DND-41 (cell line): ENCODE data around the gene VANGL2.

Experiments used
- EZH2 ChIP-seq: IDR thresholded peaks from 3 replicates; pipeline ENCODE4 v1.6.1; 2012; ENCODE audit warnings: borderline replicate concordance, low read depth, mild to moderate bottlenecking, moderate library complexity, low read length, inconsistent platforms; ENCODE audit not compliant: severe bottlenecking
- TF ChIP-seq, protein P1 (sequence below): IDR thresholded peaks from 2 replicates; pipeline ENCODE4 v1.5.1; 2012; ENCODE audit warnings: borderline replicate concordance, low read length, moderate library complexity, mild to moderate bottlenecking; ENCODE audit not compliant: poor library complexity, severe bottlenecking; ENCODE audit errors: extremely low read depth

- TF ChIP-seq, protein P1, sequence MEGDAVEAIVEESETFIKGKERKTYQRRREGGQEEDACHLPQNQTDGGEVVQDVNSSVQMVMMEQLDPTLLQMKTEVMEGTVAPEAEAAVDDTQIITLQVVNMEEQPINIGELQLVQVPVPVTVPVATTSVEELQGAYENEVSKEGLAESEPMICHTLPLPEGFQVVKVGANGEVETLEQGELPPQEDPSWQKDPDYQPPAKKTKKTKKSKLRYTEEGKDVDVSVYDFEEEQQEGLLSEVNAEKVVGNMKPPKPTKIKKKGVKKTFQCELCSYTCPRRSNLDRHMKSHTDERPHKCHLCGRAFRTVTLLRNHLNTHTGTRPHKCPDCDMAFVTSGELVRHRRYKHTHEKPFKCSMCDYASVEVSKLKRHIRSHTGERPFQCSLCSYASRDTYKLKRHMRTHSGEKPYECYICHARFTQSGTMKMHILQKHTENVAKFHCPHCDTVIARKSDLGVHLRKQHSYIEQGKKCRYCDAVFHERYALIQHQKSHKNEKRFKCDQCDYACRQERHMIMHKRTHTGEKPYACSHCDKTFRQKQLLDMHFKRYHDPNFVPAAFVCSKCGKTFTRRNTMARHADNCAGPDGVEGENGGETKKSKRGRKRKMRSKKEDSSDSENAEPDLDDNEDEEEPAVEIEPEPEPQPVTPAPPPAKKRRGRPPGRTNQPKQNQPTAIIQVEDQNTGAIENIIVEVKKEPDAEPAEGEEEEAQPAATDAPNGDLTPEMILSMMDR: peak; percentile 93
- TF ChIP-seq EZH2: no peak
Measured at GRCh38 chr1:160376525-160377131, 23.7 kb upstream of the VANGL2 start.
